Esophagus mucosa (tissue), 1 donor: ENCODE results near the gene SHANK3. TPM values are rescaled to one million over a fixed set of nuclear protein-coding genes. Genes with fewer than 3 reads are reported as not detected.

Experiments used
- ATAC-seq: fragments of 200-7000 bp; cut with Tn5 transposase; one replicate; pipeline ENCODE4 v1.9.1; 2020
- total RNA-seq: library from RNA; stranded (reverse); gene quantifications from one replicate; pipeline ENCODE4 v1.2.4, GENCODE V29; 2023
- donor health status: DM: yes; HTN: yes; CAD: no.

The SHANK3 gene
- total RNA-seq, 1 donor from 2014 or later: 5.9 TPM

DNA sequence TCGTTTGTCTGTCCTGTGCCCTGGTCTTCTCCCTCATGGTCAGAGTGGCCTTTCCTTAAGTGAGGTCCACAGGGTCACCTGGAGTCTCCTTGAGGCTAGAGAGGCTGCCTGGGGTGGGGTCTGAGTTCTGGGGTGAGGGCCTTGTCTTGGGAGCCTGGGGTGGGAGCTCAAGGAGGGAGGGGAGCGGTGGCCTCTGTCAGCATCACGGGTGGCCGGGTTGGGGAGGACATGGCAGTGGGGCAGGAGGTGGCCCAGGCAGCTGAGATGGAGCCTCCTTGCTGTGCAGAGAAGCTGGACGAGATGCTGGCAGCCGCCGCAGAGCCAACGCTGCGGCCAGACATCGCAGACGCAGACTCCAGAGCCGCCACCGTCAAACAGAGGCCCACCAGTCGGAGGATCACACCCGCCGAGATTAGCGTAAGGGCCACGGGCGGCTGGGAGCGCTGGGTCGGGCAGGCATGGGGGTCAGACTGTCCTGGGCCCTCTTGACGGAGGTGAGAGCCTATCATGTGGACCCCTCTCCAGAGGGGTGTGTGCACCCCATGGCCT lies 42.1 kb downstream of the SHANK3 start:
- no peak for ATAC-seq

- no peak for ATAC-seq
These were observed 42.6 kb downstream of the SHANK3 start for GRCh38 chr22:50715250-50715649.

- ATAC-seq: no peak
These were observed 43.2 kb downstream of the SHANK3 start for GRCh38 chr22:50715776-50716175.

GRCh38 chr22:50716290-50717024 lies 43.8 kb downstream of the SHANK3 start:
- ATAC-seq: no peak

GRCh38 chr22:50717709-50718351 lies 45.2 kb downstream of the SHANK3 start:
- ATAC-seq: no peak

GRCh38 chr22:50718352-50718709 lies 45.7 kb downstream of the SHANK3 start:
- ATAC-seq: no peak

DNA sequence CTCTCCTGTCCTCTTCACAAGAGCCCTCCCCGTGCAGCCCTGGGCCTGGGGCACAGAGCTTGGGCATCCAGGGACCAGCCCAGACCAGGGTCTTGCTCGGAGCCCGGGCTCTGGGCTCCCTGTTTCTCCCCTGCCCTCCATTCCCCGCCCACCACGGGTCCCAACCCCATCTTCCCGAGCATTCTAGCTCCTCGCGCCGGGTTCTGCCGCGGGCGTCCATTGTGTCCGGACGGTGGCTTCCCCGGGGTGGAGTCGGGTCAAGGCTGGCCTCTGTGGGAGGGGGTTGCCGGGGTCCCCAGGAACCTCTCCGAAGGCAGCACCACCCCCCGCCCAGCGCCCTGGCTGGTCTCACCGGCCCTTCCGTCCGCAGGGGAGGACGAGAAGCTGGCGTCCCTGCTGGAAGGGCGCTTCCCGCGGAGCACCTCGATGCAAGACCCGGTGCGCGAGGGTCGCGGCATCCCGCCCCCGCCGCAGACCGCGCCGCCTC lies 47.2 kb downstream of the SHANK3 start:
- no peak for ATAC-seq

GRCh38 chr22:50720301-50721256 lies 48.0 kb downstream of the SHANK3 start:
- ATAC-seq: peak; percentile 24

DNA sequence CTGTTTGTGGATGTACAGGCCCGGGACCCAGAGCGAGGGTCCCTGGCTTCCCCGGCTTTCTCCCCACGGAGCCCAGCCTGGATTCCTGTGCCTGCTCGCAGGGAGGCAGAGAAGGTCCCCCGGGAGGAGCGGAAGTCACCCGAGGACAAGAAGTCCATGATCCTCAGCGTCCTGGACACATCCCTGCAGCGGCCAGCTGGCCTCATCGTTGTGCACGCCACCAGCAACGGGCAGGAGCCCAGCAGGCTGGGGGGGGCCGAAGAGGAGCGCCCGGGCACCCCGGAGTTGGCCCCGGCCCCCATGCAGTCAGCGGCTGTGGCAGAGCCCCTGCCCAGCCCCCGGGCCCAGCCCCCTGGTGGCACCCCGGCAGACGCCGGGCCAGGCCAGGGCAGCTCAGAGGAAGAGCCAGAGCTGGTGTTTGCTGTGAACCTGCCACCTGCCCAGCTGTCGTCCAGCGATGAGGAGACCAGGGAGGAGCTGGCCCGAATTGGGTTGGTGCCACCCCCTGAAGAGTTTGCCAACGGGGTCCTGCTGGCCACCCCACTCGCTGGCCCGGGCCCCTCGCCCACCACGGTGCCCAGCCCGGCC lies 48.7 kb downstream of the SHANK3 start:
- no peak for ATAC-seq

DNA sequence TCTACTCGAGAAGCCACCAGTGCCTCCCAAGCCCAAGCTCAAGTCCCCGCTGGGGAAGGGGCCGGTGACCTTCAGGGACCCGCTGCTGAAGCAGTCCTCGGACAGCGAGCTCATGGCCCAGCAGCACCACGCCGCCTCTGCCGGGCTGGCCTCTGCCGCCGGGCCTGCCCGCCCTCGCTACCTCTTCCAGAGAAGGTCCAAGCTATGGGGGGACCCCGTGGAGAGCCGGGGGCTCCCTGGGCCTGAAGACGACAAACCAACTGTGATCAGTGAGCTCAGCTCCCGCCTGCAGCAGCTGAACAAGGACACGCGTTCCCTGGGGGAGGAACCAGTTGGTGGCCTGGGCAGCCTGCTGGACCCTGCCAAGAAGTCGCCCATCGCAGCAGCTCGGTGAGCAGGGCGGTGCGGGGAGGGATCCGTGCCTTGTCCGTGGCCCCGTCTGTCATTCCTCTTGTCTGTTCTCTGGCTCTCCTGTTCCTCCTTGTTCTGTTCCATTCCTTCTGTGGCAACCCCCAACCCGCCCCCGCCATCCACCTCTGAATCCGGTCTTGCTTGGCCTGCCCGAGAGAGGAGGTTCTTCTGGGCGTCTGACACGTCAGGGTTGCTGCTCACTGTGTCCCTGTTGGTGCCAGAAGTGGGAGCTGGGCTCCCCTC lies 49.6 kb downstream of the SHANK3 start:
- no peak for ATAC-seq

Other genes starting within 250 kb of the SHANK3 start
- 55.0 TPM for gene SBF1, start 197.8 kb upstream of the SHANK3 start, total RNA-seq
- gene ADM2, start 191.3 kb upstream of the SHANK3 start, total RNA-seq: 11.7 TPM
- gene MIOX, start 186.0 kb upstream of the SHANK3 start, total RNA-seq: not detected
- gene LMF2, start 165.1 kb upstream of the SHANK3 start, total RNA-seq: 43.7 TPM
- gene NCAPH2, start 164.6 kb upstream of the SHANK3 start, total RNA-seq: 37.1 TPM
- gene SCO2, start 147.2 kb upstream of the SHANK3 start, total RNA-seq: 1.2 TPM
- gene TYMP, start 142.8 kb upstream of the SHANK3 start, total RNA-seq: 86.0 TPM
- 0.20 TPM for gene KLHDC7B, start 126.9 kb upstream of the SHANK3 start, total RNA-seq
- not detected for gene SYCE3, start 109.9 kb upstream of the SHANK3 start, total RNA-seq
- gene CPT1B, start 94.4 kb upstream of the SHANK3 start, total RNA-seq: 12.1 TPM
- gene CHKB, start 90.0 kb upstream of the SHANK3 start, total RNA-seq: 31.4 TPM
- 2.3 TPM for gene MAPK8IP2, start 72.0 kb upstream of the SHANK3 start, total RNA-seq
- gene ARSA, start 44.7 kb upstream of the SHANK3 start, total RNA-seq: 30.1 TPM
- 0.40 TPM for gene ACR, start 65.4 kb downstream of the SHANK3 start, total RNA-seq
- 11.8 TPM for gene RABL2B, start 110.8 kb downstream of the SHANK3 start, total RNA-seq